Raji (cell line): Measurements from ENCODE around the gene GOLT1B.

Experiments
- POLR2A ChIP-seq: IDR thresholded peaks from 2 replicates; pipeline ENCODE4 v1.6.1; 2011; ENCODE audit warnings: low read depth, low read length, control low read depth; ENCODE audit not compliant: insufficient read depth

Gene GOLT1B, protein sequence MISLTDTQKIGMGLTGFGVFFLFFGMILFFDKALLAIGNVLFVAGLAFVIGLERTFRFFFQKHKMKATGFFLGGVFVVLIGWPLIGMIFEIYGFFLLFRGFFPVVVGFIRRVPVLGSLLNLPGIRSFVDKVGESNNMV

DNA sequence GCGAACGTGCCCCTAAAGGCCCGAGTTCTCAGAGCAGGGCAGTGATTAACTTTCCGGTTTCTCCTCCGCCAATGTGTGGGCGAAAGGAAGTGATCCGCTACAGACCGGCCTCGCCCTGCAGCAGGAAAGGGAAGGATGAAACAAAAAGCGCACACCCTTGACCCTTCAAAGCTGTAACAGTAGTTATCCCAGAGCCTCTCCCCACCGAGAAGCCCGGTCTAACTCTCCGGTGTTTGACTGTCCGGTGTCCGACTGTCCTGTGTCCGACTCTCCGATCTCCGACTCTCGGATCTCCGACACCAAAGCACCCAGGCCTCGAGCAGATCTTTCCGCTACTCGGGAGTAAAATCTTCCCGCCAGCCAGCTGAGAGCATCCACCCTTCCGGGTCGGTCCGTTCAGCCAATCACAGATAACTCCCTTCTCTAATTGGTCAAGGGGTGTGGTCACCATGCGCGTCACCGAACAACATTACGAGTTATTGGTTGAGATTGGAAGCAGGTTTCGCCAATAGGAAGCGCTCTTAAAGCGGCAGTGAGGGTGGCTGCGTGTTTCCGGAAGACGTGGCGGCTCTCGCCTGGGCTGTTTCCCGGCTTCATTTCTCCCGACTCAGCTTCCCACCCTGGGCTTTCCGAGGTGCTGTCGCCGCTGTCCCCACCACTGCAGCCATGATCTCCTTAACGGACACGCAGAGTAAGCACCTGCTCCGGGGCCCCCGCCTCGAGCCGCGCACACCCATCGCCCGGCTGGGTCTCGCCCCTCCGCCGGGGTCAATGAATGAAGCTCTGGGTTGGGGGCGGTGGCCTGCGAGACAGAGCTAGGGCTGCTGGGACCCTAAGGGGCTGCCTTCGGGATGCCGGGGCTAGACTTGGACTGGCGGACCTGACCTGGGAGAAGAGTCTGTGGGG, at the start of gene GOLT1B, which contains the start of gene RECQL:
TSS of gene GOLT1B (plus strand) at position 532 of the 906 bp plus-strand sequence. CDS start at position 667, 135 bp downstream.
TSS of gene RECQL (minus strand) at position 378 of the 906 bp plus-strand sequence. CDS start 2,065 bp downstream, outside the sequence.
- TF ChIP-seq POLR2A, result peak; percentile 88

DNA sequence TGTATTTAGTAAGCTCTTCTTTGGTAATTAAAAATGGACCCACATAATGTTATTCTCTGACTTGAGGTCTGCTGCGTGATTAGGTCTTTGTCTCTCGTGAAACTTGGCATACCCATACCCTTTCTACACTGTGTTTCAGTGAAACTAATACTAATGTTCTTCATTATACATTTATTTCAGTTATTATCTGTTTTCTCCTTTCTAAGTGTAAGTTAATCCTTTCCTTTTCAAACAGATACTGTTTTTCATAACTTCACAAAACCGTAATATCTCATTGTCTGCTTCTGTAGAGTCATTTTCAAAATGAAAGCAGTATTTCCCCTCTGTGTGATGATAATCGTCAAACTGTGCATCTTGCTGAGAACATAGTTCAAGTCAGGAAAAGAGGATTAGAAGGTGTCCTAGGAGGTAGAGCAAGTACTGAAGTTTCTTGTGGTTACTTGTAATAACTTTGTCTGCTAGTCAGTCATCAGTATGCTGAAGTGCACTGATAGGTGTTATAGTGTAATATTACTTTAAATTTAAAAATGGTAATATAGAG, 48.2 kb upstream of the GOLT1B start:
- no peak for TF ChIP-seq POLR2A

DNA sequence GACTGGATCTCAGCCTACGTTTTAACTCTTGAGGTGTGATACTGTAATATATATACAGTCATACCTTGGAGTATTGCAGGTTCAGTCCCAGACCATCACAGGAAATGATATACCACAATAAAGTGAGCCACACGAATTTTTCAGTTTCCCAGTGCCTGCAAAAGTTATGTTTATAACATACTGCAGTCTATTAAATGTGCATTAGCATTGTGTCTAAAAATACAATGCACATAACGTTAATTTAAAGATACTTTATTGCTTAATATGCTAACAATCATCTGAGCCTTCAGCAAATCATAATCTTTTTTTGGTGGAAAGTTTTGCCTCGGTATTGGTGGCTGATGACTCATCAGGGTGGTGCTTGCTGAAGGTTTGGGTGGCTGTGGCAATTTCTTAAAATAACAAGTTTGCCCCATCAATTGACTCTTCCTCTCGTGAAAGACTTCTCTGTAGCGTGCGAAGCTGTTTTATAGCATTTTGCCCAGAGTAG, 45.3 kb upstream of the GOLT1B start:
- no peak for TF ChIP-seq POLR2A

DNA sequence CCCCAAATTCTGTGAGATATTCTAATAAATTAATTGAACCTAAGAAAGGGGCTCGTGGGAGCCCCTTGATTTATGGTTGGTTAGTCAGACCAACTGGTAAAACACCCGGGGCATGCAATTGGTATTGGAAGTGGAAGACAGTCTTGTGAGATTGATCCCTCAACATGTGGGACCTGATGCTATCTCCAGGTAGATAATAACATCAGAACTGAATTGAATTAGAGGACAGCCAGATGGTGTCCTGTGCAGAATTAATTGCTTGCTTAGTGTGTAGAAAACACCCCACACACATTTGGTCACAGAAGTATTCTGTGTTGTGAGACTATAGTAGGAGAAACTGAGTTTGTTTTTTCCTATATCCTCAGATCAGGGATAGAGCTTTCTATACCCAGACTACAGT, 42.1 kb upstream of the GOLT1B start:
- no peak for TF ChIP-seq POLR2A

DNA sequence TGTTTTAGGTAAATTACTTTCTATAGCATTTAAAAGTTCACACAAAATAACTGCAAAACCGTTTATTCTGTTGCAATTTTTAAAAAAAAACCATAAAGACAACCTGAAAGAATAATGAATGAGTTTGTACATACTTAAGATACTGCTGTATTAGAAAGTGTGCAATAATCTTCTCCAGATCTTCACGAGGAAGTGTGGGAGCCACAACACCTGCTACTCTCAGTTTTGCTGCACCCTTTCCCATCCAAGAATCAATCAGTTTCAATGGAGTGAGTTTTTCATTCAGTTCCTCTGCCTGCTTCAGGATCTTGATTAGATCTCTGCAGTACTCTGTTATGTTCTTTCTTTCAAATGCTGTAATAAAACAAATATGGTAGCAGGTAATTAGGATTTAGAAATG, 30.3 kb upstream of the GOLT1B start:
- no peak for TF ChIP-seq POLR2A

DNA sequence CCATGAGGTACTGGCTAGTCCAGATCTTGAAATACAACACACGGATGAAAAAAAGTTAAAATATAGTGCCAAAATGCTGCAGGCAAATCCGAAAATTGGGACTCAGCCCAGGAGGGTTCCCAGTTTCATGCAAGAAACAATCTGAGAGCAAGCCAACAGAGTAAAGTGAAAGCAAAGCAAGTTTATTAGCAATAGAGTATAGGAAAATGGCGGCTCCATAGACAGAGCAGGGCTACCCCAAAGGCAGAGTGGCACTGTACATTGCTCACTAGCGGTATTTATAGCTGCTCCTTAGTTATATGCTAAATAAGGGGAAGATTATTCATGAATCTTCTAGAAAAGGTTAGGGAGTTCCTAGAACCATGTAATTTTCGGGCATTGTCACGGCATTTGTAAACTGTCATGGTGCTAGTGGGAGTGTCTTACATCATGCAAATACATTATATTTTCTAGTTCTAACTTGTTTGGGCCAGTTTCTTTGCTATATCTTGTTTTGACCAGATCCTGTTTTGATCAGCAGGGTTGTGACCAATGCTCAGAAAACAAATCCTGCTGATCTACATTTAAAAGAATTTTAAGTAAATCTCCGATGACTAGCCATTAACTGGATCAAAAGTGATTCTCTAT, 29.3 kb upstream of the GOLT1B start:
- TF ChIP-seq POLR2A, result no peak

DNA sequence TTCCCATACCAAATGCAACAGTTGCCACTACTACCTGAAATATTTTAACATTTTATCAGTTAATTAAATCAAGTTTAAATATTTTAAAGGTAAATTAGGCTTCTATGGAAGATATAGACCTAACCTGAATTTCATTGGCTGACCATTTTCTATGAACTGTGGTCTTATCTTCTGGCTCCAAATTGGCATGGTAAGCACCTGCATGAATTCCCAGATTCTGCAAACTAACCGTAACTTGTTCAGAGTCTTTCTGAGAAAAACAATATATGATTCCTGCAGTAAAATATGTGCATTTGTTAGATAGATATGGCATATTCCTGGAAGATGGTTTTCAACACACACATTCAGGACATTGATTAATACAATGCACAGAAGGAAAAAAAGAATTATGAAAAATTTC, 26.0 kb upstream of the GOLT1B start:
- TF ChIP-seq POLR2A, result no peak

DNA sequence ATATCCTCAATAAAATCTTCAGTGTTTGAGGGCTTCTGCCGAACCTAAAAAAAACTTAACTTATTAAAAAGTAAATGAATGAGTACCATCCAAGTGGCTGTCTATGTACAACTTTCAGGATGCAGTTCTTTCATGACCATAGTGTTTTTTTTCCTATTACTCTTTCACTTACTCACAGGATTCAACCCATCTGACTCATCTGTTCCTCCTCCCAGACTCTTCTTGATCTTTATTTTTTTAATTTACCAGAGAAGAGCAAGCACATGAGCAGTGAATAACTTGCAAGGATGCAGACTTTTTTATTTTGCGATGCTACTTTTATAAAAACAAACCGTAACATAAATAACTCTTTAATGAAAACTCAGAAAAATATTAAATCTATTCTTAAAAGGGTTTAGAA, 24.6 kb upstream of the GOLT1B start:
- TF ChIP-seq POLR2A, result no peak

DNA sequence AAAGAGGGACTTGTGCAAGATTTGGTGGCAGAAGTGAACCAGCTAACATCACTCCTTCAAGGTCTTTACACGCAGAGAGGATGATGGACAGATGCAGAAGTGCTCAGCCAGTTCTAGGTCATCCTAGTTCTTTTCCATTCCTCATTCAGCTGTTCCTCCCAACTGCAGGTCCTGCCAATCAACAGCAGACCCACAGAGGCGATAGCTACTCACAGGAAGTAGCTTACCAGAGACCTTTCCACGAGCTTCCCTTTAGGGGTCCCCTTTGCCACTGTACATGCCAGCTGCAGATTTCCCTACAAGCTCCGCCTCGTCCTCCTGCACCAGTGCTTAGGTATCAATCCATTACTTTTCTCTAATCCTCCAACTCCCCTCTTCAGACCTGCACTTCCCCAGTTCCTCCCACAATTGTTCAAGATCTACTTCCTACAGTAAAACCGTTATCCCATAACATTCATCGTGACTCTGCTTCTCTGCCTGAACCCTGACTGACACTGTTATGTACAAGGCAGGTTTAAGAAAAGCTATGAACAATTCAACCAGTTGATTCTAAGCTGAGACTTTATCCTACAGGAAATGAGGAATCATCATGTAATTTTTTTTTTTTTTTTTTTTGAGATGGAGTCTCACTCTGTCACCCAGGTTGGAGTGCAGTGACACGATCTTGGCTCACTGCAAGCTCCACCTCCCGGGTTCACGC, 22.7 kb upstream of the GOLT1B start:
- TF ChIP-seq POLR2A, result no peak

DNA sequence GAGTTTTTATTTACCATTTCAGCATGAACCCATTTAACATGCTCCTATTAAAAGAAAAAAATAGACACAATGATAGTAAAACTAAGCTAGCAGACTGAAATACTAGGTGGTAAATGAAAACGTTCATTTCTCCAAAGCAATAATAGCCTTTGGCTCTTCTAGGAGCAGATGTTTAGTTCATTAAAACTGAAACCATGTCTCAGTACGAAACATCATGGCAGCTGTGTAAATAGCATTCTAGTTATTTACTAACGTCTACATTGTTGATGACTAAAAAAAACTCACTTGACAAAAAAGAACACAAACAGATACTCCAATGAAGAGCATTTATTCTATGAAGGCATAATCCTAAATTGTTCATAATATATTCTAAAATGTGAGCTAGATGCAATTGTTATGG, 18.1 kb upstream of the GOLT1B start:
- no peak for TF ChIP-seq POLR2A

DNA sequence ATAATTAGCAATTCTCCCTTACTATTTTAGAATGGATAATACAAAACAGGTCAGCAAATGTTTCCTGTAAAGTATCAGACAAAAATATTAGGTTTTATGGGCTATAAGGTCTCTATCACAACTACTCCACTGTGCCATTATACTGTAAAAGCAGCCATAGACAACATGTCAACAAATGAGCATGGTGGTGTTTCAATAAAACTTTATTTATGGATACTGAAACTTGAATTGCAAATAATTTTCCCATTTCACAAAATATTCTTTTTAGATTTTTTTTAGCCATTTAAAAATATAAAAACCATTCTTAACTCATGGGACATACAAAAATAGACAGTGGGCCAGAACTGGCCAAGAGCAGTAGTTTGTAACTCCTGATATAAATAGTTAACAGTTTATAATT, 15.6 kb upstream of the GOLT1B start:
- no peak for TF ChIP-seq POLR2A

DNA sequence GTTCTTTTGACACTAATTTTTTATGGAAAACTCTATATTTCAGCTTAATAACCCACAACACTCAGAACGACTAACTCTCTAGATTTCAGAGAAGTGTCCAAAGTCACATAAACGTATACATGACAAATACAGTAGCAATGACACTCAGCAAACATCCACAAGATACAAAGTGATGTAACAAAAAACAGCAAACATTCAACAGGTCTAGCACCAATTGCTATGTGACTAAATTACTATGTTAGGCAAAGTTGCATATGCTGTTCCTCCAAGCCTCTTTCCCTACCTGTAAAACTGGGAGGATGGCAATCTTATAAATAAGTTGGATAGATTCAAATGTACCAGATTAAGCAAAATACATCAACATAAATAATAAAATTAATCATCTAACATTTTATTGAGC, 1.8 kb upstream of the GOLT1B start:
- no peak for TF ChIP-seq POLR2A

DNA sequence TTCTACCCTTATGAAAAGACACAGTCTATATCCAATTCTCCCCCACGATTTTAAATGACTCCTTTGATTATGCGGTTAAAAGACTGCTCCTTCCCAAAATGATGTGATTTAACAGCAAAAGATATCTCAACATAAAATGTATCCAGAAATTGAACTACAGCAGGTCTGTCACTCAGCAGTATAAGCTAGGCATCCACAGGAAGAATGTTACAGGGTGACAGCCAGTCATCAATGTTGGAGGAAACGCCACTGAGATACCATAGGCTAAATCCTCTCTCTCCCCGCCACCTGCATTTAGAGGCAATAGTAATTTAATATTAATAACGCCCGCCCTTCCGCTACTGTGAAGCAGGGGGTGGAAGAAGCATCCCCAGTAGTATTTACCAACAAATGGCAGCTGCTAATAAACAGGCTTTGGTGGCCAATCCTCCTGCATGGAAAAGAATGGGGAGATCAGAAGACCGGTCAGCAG, 767 bp upstream of the GOLT1B start:
- no peak for TF ChIP-seq POLR2A

DNA sequence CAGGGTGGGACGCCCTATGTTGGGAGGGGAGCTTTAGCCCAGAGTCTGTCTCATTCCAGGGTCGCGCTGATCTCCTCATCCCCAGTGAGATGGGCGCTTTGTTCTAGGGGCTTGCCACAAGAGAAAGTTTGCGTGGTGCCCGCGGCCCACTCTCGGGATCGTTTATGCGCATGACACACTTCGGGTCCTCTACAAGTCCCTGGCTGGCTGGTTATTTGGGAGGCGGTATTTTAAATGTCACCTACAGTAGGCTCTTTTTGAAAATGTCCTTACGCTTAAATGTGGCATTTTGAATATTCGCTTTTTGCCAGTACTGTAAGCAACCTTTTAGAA, 541 bp downstream of the GOLT1B start:
- TF ChIP-seq POLR2A, result no peak

DNA sequence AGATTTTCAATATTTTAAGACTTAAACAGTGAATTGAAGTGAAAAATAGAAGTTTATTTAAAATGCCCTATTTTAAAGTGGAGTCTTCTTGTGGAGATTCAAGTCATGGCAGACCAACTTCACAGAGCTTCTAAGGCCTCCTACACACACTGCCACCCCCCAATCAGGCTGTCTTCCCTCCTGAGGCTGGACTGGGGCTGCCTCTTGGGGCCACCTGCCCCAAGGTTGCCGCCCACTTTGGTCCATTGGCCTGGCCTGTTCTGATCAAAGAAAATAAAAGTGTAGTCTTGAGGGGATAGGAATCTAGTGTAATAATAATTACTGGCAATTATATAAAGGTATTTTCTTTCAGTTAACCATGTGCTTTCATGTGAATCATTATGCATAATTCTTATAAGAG, 1.3 kb downstream of the GOLT1B start:
- TF ChIP-seq POLR2A, result no peak
